ENCODE measurements around the gene TCF7L1. TPM values are rescaled to one million over a fixed set of nuclear protein-coding genes. Genes with fewer than 3 reads are reported as not detected.

Gene TCF7L1
- total RNA-seq, 2 donors from 2014 or later, result 3.1 to 4.0 TPM

GRCh38 chr2:85244828-85245227 is 111.6 kb downstream of the TCF7L1 start:
- DNase-seq (ENCODE audit: low spot score), result no peak
- Histone ChIP-seq H3K4me3 (no peak overlapping the region), H3K4me1 (peaks cover 0 to 80% of the 10 kb centered on the region in 2 donors), H3K36me3 (no peaks in the 10 kb centered on the region), H3K9me3 (no peaks in the 10 kb centered on the region), H3K27me3 (no peaks in the 10 kb centered on the region), H3K27ac (no peak overlapping the region)
- no peak for TF ChIP-seq CTCF (IDR thresholded peaks at IDR 0.05)

GRCh38 chr2:85245891-85246290 is 112.7 kb downstream of the TCF7L1 start:
- no peak for TF ChIP-seq CTCF (IDR thresholded peaks at IDR 0.05)
- peak overlapping the region in 1 of 2 donors; percentile 49 for H3K27ac ChIP-seq
- no peak for DNase-seq (ENCODE audit: low spot score)
- no peaks in the 10 kb centered on the region for H3K9me3 ChIP-seq
- peaks cover 0 to 80% of the 10 kb centered on the region in 2 donors for H3K4me1 ChIP-seq
- H3K4me3 ChIP-seq, result no peak overlapping the region
- H3K36me3 ChIP-seq, result no peaks in the 10 kb centered on the region
- H3K27me3 ChIP-seq, result no peaks in the 10 kb centered on the region

GRCh38 chr2:85246348-85246747 is 113.2 kb downstream of the TCF7L1 start:
- Histone ChIP-seq H3K27me3 (no peaks in the 10 kb centered on the region), H3K36me3 (no peaks in the 10 kb centered on the region), H3K27ac (peak overlapping the region in 1 of 2 donors; percentile 49), H3K9me3 (no peaks in the 10 kb centered on the region), H3K4me1 (peaks cover 0 to 82% of the 10 kb centered on the region in 2 donors), H3K4me3 (no peak overlapping the region)
- TF ChIP-seq CTCF (IDR thresholded peaks at IDR 0.05), result no peak
- no peak for DNase-seq (ENCODE audit: low spot score)

- Histone ChIP-seq H3K27me3 (no peaks in the 10 kb centered on the region), H3K36me3 (no peaks in the 10 kb centered on the region), H3K27ac (peak overlapping the region in 1 of 2 donors; percentile 71), H3K9me3 (no peaks in the 10 kb centered on the region), H3K4me3 (no peak overlapping the region), H3K4me1 (peaks cover 0 to 92% of the 10 kb centered on the region in 2 donors)
- no peak for DNase-seq (ENCODE audit: low spot score)
- no peak for TF ChIP-seq CTCF (IDR thresholded peaks at IDR 0.05)
Observed at GRCh38 chr2:85247610-85248009, 114.4 kb downstream of the TCF7L1 start.

- no peak for DNase-seq (ENCODE audit: low spot score)
- H3K9me3 ChIP-seq, result no peaks in the 10 kb centered on the region
- no peaks in the 10 kb centered on the region for H3K27me3 ChIP-seq
- peak overlapping the region; percentile 71 to 72 for H3K27ac ChIP-seq
- peaks cover 0 to 86% of the 10 kb centered on the region in 2 donors for H3K4me1 ChIP-seq
- no peak overlapping the region for H3K4me3 ChIP-seq
- TF ChIP-seq CTCF (IDR thresholded peaks at IDR 0.05), result no peak
- H3K36me3 ChIP-seq, result no peaks in the 10 kb centered on the region
Observed at GRCh38 chr2:85248773-85249509, 115.7 kb downstream of the TCF7L1 start.

GRCh38 chr2:85250045-85250444 is 116.9 kb downstream of the TCF7L1 start:
- Histone ChIP-seq H3K27ac (peak overlapping the region; percentile 71 to 72), H3K4me1 (peaks cover 0 to 86% of the 10 kb centered on the region in 2 donors)
- no peak for DNase-seq (ENCODE audit: low spot score)

More at GRCh38 chr2:85250045-85250444, 116.9 kb downstream of the TCF7L1 start:
- TF ChIP-seq CTCF (IDR thresholded peaks at IDR 0.05), result no peak
- Histone ChIP-seq H3K4me3 (no peak overlapping the region), H3K36me3 (no peaks in the 10 kb centered on the region), H3K9me3 (no peaks in the 10 kb centered on the region), H3K27me3 (no peaks in the 10 kb centered on the region)

All from right atrium auricular region (tissue), 2 donors.